HCT116 (cell line): Measurements from ENCODE around the gene ZNF471. TPM values are rescaled to one million over a fixed set of nuclear protein-coding genes. Genes with fewer than 3 reads are reported as not detected.

Source experiments
- ATAC-seq: fragments of 200-7000 bp; cut with Tn5 transposase; 2 replicates; pipeline ENCODE4 v1.9.1; 2020; ENCODE audit warnings: mild to moderate bottlenecking, moderate library complexity
- BruUV-seq: library from RNA; stranded (reverse); fragments of 400-500 nt; replicated peaks from 2 replicates; lab custom pipeline; 2021; lab: Mats Ljungman, UMichigan
- CTCF ChIA-PET: fragments of 300-600 bp; sonication (Branson Sonifier 250); formaldehyde crosslinking; loops from one replicate; lab custom pipeline; 2021; ENCODE audit warnings: antibody characterized with exemption; lab: Charles Lee
- POLR2A ChIA-PET: fragments of 300-600, 350-600 bp; sonication (Branson Sonifier 250); formaldehyde crosslinking; loops from one replicate; lab custom pipeline; 2021; ENCODE audit warnings: antibody characterized with exemption; lab: Charles Lee
- RAD21 ChIA-PET, 2 experiments: fragments of 300-600 bp; sonication (Branson Sonifier 250); formaldehyde crosslinking; loops; one replicate each; lab custom pipeline; 2023; ENCODE audit warnings: low total read pairs in 2 of 2; ENCODE audit not compliant: uncharacterized antibody in 2 of 2, unreplicated experiment in 2 of 2, low non-redundant PET in 1 of 2; lab: Charles Lee
- DNase-seq: peaks from one replicate; pipeline ENCODE4 v3.0.0-alpha.2; 2010; ENCODE audit warnings: low read depth, low spot score
- H2AFZ ChIP-seq: fragments of 200-600 bp; shearing (Covaris generic), sonication (generic); 2 replicates; pipeline ENCODE4 v1.6.1; 2017; ENCODE audit warnings: low read depth, mixed run types, mixed read lengths, antibody characterized with exemption, low read length; ENCODE audit not compliant: poor library complexity, severe bottlenecking
- H3K27ac ChIP-seq: 2 replicates; pipeline ENCODE4 v1.5.1; 2012; ENCODE audit warnings: low read depth, low read length
- H3K27me3 ChIP-seq: fragments of 200-600 bp; sonication (generic); 2 replicates; pipeline ENCODE4 v1.6.1; 2016; ENCODE audit warnings: mixed run types, low read length, mixed read lengths; ENCODE audit not compliant: insufficient read depth
- H3K36me3 ChIP-seq, 2 experiments: fragments of 200-500 bp in 1 of 2; fragments of 200-600 bp in 1 of 2; sonication (Bioruptor generic) in 1 of 2; sonication (generic) in 1 of 2; 2 replicates each; pipeline versions ENCODE4 v1.5.1 to v1.6.1; 2014 to 2016; ENCODE audit warnings: low read length in 2 of 2, inconsistent platforms in 1 of 2, mixed read lengths in 1 of 2, mixed run types in 1 of 2; ENCODE audit not compliant: insufficient read depth in 2 of 2, control insufficient read depth in 1 of 2
- H3K4me1 ChIP-seq, 2 experiments: fragments of 200-600 bp in 1 of 2; sonication (generic) in 1 of 2; 2 replicates each; pipeline versions ENCODE4 v1.5.1 to v1.6.1; 2012 to 2017; ENCODE audit warnings: low read length in 2 of 2, inconsistent platforms in 1 of 2, mild to moderate bottlenecking in 1 of 2, mixed read lengths in 1 of 2, mixed run types in 1 of 2, moderate library complexity in 1 of 2; ENCODE audit not compliant: insufficient read depth in 2 of 2, control insufficient read depth in 1 of 2
- H3K4me2 ChIP-seq: fragments of 200-600 bp; sonication (generic); 2 replicates; pipeline ENCODE4 v1.6.1; 2017; ENCODE audit warnings: mixed run types, low read length, mixed read lengths
- H3K4me3 ChIP-seq, 2 experiments: fragments of 200-600 bp in 1 of 2; sonication (generic) in 1 of 2; replicated peaks in 1 of 2; 2 replicates each; pipeline ENCODE4 v1.5.1; 2011 to 2016; ENCODE audit warnings: low read length in 2 of 2, control low read depth in 1 of 2, low read depth in 1 of 2, mild to moderate bottlenecking in 1 of 2, mixed read lengths in 1 of 2, mixed run types in 1 of 2
- H3K79me2 ChIP-seq: fragments of 200-600 bp; sonication (generic); 2 replicates; pipeline ENCODE4 v1.6.1; 2017; ENCODE audit warnings: mild to moderate bottlenecking, mixed run types, low read length, moderate library complexity, mixed read lengths; ENCODE audit not compliant: insufficient read depth
- H3K9ac ChIP-seq: fragments of 200-600 bp; sonication (generic); 2 replicates; pipeline ENCODE4 v1.6.1; 2016; ENCODE audit warnings: low read length, mixed read lengths
- H3K9me2 ChIP-seq: fragments of 200-600 bp; sonication (generic), shearing (Covaris generic); 2 replicates; pipeline ENCODE4 v1.6.1; 2017; ENCODE audit warnings: mixed run types, mild to moderate bottlenecking, moderate library complexity; ENCODE audit not compliant: insufficient read depth
- H3K9me3 ChIP-seq, 2 experiments: fragments of 200-500 bp in 1 of 2; fragments of 200-600 bp in 1 of 2; sonication (Bioruptor generic) in 1 of 2; sonication (generic) in 1 of 2; 2 replicates each; pipeline ENCODE4 v1.6.1; 2014 to 2017; ENCODE audit warnings: low read length in 2 of 2, mixed read lengths in 2 of 2, inconsistent platforms in 1 of 2, low read depth in 1 of 2, mild to moderate bottlenecking in 1 of 2, mixed run types in 1 of 2, moderate library complexity in 1 of 2; ENCODE audit not compliant: control insufficient read depth in 1 of 2, insufficient read depth in 1 of 2
- H4K20me1 ChIP-seq: fragments of 200-600 bp; sonication (generic), shearing (Covaris generic); 2 replicates; pipeline ENCODE4 v1.6.1; 2017; ENCODE audit warnings: mixed run types, mild to moderate bottlenecking, moderate library complexity; ENCODE audit not compliant: insufficient read depth
- CBX3 ChIP-seq: IDR thresholded peaks from 2 replicates; pipeline ENCODE4 v1.6.1; 2012; ENCODE audit warnings: low read depth
- EGR1 ChIP-seq: IDR thresholded peaks from 2 replicates; pipeline ENCODE4 v1.6.1; 2012; ENCODE audit warnings: low read depth
- REST ChIP-seq: IDR thresholded peaks from 2 replicates; pipeline ENCODE4 v1.6.1; 2012; ENCODE audit warnings: low read depth
- SIN3A ChIP-seq: IDR thresholded peaks from 2 replicates; pipeline ENCODE4 v1.6.1; 2012; ENCODE audit warnings: low read depth
- SP1 ChIP-seq: IDR thresholded peaks from 2 replicates; pipeline ENCODE4 v1.6.1; 2012; ENCODE audit warnings: low read depth
- TCF7L2 ChIP-seq: IDR thresholded peaks from 2 replicates; pipeline ENCODE4 v1.7.0; 2011; ENCODE audit warnings: borderline replicate concordance, inconsistent platforms; ENCODE audit not compliant: insufficient read depth, insufficient read length; ENCODE audit errors: extremely low read depth
- YY1 ChIP-seq: IDR thresholded peaks from 2 replicates; pipeline ENCODE4 v1.6.1; 2011; ENCODE audit warnings: low read length, low read depth, moderate library complexity, mild to moderate bottlenecking; ENCODE audit not compliant: insufficient replicate concordance; ENCODE audit errors: extremely low read depth
- intact Hi-C: fragments of 100-400 bp; cut with micrococcal nuclease; formaldehyde crosslinking; loops from 2 replicates; pipeline ENCODE4 v1.10.0; 2022
- total RNA-seq: library from RNA; stranded (reverse); gene quantifications from one replicate; pipeline ENCODE4 v1.2.1, GENCODE V29; 2021; ENCODE audit not compliant: unreplicated experiment

The ZNF471 gene
- total RNA-seq, 1 experiment from 2014 or later: not detected

DNA sequence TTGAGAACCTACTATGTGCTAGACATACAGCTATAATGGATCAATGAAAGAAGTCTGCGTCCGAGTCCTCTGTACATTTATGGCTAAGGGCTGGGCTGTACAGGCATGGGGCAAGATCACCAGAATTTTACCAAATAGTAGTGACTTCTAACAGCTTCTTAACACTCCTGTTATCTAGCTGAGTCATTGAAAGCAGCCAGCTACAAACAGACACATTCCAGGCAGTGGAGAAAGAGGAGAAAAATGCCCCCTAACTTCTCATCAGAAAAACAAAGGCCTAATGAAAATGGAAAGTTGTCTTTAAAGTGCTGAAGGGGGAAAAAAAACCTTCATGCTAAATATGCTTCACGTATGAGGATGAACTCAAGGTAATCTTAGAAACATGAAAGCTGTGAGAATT is 16.3 kb upstream of the ZNF471 start:
- Histone ChIP-seq H3K4me2 (no peak overlapping the region), H3K79me2 (no peaks in the 10 kb centered on the region), H3K9me2 (no peaks in the 10 kb centered on the region)
- no peak for ATAC-seq
- TF ChIP-seq REST (no peak), TCF7L2 (no peak), YY1 (no peak), SP1 (no peak), EGR1 (no peak), CBX3 (no peak), SIN3A (no peak)
- TF ChIP-seq, all 23 proteins: peak for 0
- Histone ChIP-seq H3K4me1 (no peaks in the 10 kb centered on the region), H3K4me3 (no peak overlapping the region), H3K27me3 (no peaks in the 10 kb centered on the region), H2AFZ (no peak overlapping the region), H3K9ac (no peak overlapping the region), H3K36me3 (no peaks in the 10 kb centered on the region), H3K9me3 (peaks cover 16 to 17% of the 10 kb centered on the region in 2 experiments; a peak in 3 of 4 replicates), H4K20me1 (no peaks in the 10 kb centered on the region), H3K27ac (no peak overlapping the region)
- ChIA-PET POLR2A (no interaction called here), RAD21 (no interaction called here), CTCF (no interaction called here)
- BruUV-seq: no TSS peak
- DNase-seq: no peak
- intact Hi-C loops: no loop called here
